Measurements from ENCODE around the gene TAC1. TPM values are rescaled to one million over a fixed set of nuclear protein-coding genes. Genes with fewer than 3 reads are reported as not detected.
"Not testable (repeated sequence)": the region's sequence is repeated elsewhere in the genome, so short reads cannot be mapped to it uniquely, and the experiment has no call there.

Gene TAC1
- total and polyA plus RNA-seq, 2 donors from 2014 or later = 2.0 to 10.9 TPM

- Histone ChIP-seq H3K4me3 (ENCODE audit: low read length in 3 of 3) (no peak overlapping the region), H3K36me3 (ENCODE audit: control insufficient read depth in 2 of 3, insufficient read depth in 3 of 3, low read length in 3 of 3) (no peaks in the 10 kb centered on the region), H3K27me3 (ENCODE audit: control insufficient read depth, insufficient read depth, low read length) (no peaks in the 10 kb centered on the region), H3K9me3 (ENCODE audit: control insufficient read depth in 2 of 3, insufficient read depth in 1 of 3, low read length in 3 of 3) (no peaks in the 10 kb centered on the region), H3K9ac (ENCODE audit: low read length in 3 of 3) (no peak overlapping the region), H3K27ac (ENCODE audit: low read depth in 2 of 2, low read length in 2 of 2) (no peak overlapping the region), H3K4me1 (ENCODE audit: control insufficient read depth in 2 of 3, insufficient read depth in 2 of 3, low read depth in 1 of 3, low read length in 3 of 3) (no peaks in the 10 kb centered on the region)
- FAIRE-seq = no peak
- TF ChIP-seq CTCF (IDR thresholded peaks at IDR 0.05; ENCODE audit: borderline replicate concordance, extremely low read depth, insufficient read depth) = no peak
- peak in 1 of 5 donors; percentile 5 for DNase-seq
- intact Hi-C loops (cut with DNase I) = no loop called here
Measured at GRCh38 chr7:97772045-97772901, 40.4 kb downstream of the TAC1 start.

GRCh38 chr7:97786398-97786797 is 54.5 kb downstream of the TAC1 start:
- DNase-seq; H3K27ac ChIP-seq (ENCODE audit: low read depth in 2 of 2, low read length in 2 of 2); H3K4me3 ChIP-seq (ENCODE audit: low read length in 3 of 3); H3K9ac ChIP-seq (ENCODE audit: low read length in 3 of 3); intact Hi-C loops (cut with DNase I); H3K36me3 ChIP-seq (ENCODE audit: control insufficient read depth in 2 of 3, insufficient read depth in 3 of 3, low read length in 3 of 3); H3K4me1 ChIP-seq (ENCODE audit: control insufficient read depth in 2 of 3, insufficient read depth in 2 of 3, low read depth in 1 of 3, low read length in 3 of 3); H3K9me3 ChIP-seq (ENCODE audit: control insufficient read depth in 2 of 3, insufficient read depth in 1 of 3, low read length in 3 of 3); H3K27me3 ChIP-seq (ENCODE audit: control insufficient read depth, insufficient read depth, low read length); FAIRE-seq: not testable (repeated sequence)

Other genes with a start within 250 kb of the TAC1 start
- 34.1 TPM for gene ASNS, start 140.3 kb downstream of the TAC1 start, total RNA-seq
- 15.7 TPM for gene ASNS, start 140.3 kb downstream of the TAC1 start, polyA plus RNA-seq (ENCODE audit: insufficient read depth, low read depth, low replicate concordance)